ENCODE measurements around the gene RPS28.

The RPS28 gene

DNA sequence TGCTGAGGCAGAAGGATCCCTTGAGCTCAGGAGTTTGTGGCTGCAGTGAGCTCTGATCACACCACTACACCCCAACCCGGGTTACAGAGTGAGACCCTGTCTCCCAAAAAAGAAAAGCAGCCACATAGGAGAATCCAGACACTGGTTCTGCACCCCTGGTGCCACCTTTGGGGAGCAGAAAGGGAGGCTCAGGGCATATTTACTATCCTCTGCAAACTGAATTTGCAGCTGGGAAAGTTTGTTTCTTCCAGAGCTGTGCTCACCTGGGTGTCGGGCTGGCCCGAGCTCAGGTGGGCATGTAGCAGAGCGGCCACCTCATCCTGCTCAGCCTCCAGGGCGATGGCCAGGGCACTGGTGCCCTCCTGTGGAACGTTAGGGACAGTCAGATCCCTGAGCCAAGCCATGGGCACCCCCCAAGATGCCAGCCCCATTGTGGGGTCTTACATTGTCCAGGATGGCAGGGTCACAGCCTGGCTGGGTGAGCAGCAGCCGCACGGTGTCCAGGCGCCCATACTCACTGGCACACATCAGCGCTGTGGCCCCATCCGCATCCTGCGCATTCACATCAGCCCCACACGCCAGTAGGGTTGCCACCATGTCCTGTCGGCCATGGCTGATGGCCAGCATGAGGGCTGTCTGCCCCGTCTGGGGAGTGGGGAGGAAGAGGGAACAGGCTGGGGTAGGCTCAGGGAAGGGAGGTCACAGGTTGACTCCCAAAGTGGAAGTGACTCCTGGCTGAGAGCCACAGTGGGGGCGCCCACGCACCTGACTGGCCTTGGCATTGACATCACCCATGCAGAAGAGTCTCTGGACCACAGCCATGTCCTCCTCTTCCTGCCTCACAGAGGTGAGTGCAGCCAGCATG, 3.1 kb downstream of the RPS28 start:
- no peak for DNase-seq
- Histone ChIP-seq H3K27ac (no peak overlapping the region), H3K9me3 (no peaks in the 10 kb centered on the region), H3K4me1 (peaks cover 0 to 36% (median 30%) of the 10 kb centered on the region in 4 donors), H3K36me3 (peaks cover 0 to 26% (median 23%) of the 10 kb centered on the region in 3 donors), H3K27me3 (no peaks in the 10 kb centered on the region), H3K4me3 (no peak overlapping the region)
- TF ChIP-seq, protein P1, sequence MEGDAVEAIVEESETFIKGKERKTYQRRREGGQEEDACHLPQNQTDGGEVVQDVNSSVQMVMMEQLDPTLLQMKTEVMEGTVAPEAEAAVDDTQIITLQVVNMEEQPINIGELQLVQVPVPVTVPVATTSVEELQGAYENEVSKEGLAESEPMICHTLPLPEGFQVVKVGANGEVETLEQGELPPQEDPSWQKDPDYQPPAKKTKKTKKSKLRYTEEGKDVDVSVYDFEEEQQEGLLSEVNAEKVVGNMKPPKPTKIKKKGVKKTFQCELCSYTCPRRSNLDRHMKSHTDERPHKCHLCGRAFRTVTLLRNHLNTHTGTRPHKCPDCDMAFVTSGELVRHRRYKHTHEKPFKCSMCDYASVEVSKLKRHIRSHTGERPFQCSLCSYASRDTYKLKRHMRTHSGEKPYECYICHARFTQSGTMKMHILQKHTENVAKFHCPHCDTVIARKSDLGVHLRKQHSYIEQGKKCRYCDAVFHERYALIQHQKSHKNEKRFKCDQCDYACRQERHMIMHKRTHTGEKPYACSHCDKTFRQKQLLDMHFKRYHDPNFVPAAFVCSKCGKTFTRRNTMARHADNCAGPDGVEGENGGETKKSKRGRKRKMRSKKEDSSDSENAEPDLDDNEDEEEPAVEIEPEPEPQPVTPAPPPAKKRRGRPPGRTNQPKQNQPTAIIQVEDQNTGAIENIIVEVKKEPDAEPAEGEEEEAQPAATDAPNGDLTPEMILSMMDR (IDR thresholded peaks at IDR 0.05), result no peak
- intact Hi-C loops (cut with DNase I; ENCODE audit: low total_unique reads), result no loop called here

DNA sequence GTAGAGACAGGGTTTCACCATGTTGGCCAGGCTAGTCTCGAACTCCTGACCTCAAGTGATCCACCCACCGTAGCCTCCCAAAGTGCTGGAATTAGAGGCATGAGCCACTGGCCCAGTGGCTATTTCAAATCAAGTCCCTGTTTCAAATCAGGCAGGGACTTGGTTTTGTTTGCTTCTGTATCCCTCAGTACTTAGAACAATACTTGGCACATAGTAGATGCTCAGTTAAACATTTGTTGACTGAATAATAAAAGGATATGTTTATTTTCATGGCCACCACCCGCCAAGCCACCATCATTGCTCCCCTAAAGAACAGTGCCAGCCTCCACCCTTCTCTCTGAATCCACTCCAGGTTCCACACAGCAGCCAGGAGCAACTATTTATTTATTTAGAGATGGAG, 4.2 kb downstream of the RPS28 start:
- no peak overlapping the region for H3K27ac ChIP-seq
- no peak for DNase-seq
- intact Hi-C loops (cut with DNase I; ENCODE audit: low total_unique reads), result no loop called here
- H3K4me1 ChIP-seq, result peaks cover 0 to 27% (median 22%) of the 10 kb centered on the region in 4 donors
- no peaks in the 10 kb centered on the region for H3K27me3 ChIP-seq
- peaks cover 0 to 28% (median 28%) of the 10 kb centered on the region in 3 donors for H3K36me3 ChIP-seq
- no peak overlapping the region for H3K4me3 ChIP-seq
- TF ChIP-seq, protein P1 (IDR thresholded peaks at IDR 0.05), result no peak
- no peaks in the 10 kb centered on the region for H3K9me3 ChIP-seq

DNA sequence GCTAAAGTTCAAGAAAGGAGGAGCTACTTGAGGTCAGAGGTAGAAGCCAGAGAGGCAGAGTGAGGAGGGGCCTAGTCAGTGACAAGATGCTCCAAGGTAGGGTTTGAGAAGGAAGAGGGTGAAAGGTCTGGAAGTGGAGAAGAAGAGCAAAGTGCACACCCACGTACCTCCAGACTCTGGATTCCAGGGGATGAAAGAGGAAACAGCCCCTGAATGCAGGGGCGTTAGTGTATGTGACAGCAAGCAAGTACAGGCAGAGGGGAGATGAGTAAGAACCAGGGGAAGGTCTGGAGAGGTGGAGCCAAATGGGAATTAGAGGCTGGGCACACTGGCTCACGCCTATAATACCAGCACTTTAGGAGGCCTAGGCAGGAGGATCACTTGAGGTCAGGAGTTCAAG, 8.7 kb downstream of the RPS28 start:
- DNase-seq, result no peak
- no peak overlapping the region for H3K4me3 ChIP-seq
- H3K4me1 ChIP-seq, result peaks cover 0 to 18% (median 7%) of the 10 kb centered on the region in 4 donors
- peaks cover 0 to 15% of the 10 kb centered on the region in 2 donors for H3K27me3 ChIP-seq
- H3K36me3 ChIP-seq, result peaks cover 4 to 5% (median 4%) of the 10 kb centered on the region in 3 donors
- intact Hi-C loops (cut with DNase I; ENCODE audit: low total_unique reads), result no loop called here
- TF ChIP-seq, protein P1 (IDR thresholded peaks at IDR 0.05), result no peak
- H3K27ac ChIP-seq, result no peak overlapping the region
- no peaks in the 10 kb centered on the region for H3K9me3 ChIP-seq

DNA sequence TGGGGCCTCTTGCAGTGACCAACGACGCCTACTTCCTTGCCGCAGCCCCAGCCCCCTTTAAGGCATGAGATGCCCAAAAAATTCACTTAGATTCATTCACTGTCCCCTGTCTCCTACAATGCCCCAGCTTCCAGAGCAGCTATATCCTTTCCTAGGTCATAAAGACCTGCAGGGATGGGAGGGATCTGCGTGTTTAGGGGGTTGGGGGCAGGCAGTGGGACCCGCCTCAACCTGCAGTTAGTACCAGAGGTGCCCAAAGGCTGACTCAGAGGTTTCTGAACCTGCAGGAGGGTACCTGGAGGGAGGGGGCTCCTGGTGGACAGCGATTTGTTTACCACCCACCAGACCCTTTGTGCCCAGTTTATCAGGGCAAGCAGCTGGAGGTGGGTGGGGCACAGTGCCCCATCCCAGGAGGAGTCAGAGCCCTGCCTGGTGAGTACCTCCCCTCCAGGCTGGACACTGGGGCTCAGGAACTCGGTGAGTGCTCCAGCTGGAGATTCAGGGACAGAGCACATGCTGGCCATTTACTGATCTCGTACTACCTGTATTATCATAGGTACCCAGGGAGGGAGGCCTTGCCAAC, 10.1 kb downstream of the RPS28 start:
- intact Hi-C loops (cut with DNase I; ENCODE audit: low total_unique reads), result no loop called here
- Histone ChIP-seq H3K4me1 (peaks cover 0 to 25% (median 11%) of the 10 kb centered on the region in 4 donors), H3K36me3 (peaks cover 4 to 5% (median 4%) of the 10 kb centered on the region in 3 donors), H3K9me3 (no peaks in the 10 kb centered on the region), H3K27ac (no peak overlapping the region), H3K4me3 (no peak overlapping the region), H3K27me3 (peaks cover 0 to 24% of the 10 kb centered on the region in 2 donors)
- TF ChIP-seq, protein P1 (IDR thresholded peaks at IDR 0.05), result no peak
- DNase-seq, result no peak

DNA sequence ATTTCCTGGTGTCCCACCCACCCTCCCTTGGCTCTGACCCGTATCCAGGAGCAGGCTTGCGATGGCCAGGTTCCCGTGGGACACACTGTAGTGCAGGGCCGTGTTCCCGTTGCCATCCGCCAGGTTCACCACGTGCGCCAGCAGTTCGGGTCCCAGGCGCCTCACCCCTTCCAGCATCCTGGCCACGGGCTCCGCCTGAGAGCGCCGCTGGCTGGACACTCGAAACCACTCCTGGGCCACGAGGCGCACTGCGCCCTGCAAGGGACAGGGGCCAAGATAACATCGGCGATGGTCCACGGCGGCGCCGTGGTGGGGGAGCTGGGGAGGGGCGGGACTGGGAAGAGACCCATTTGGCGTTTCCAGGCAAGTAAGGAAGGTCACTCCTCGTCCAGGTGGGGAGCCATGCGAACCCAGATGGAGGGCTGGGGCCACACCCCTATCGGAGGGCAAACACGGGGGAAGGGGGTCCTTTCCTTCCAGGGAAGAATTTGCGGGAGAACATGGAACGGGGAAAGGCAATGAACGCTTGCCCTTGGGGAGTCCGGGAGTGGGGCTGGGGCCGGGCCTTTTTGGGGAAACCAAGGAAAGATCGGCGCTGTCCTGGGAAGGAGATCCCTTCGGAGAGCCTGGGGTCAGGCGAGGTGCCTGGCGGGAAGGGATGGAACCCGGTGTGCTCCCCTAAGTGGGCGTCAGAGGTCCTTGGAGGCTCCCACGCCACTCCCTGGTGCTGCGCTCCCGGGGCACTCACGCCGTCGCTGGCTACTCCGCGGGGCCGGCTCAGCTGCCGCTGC, 11.9 kb downstream of the RPS28 start:
- TF ChIP-seq, protein P1 (IDR thresholded peaks at IDR 0.05), result no peak
- H3K27ac ChIP-seq, result no peak overlapping the region
- H3K9me3 ChIP-seq, result no peaks in the 10 kb centered on the region
- intact Hi-C loops (cut with DNase I; ENCODE audit: low total_unique reads), result no loop called here
- H3K27me3 ChIP-seq, result peaks cover 0 to 24% of the 10 kb centered on the region in 2 donors
- H3K36me3 ChIP-seq, result peaks cover 4 to 5% (median 4%) of the 10 kb centered on the region in 3 donors
- peaks cover 0 to 25% (median 11%) of the 10 kb centered on the region in 4 donors for H3K4me1 ChIP-seq
- DNase-seq, result no peak
- no peak overlapping the region for H3K4me3 ChIP-seq

Data from tibial artery (tissue), 4 donors.